Esophagus squamous epithelium (tissue), 5 donors: Measurements from ENCODE around the gene CCSER1. TPM values are rescaled to one million over a fixed set of nuclear protein-coding genes. Genes with fewer than 3 reads are reported as not detected.

Source experiments
- DNase-seq: peaks from one replicate; lab custom pipeline; 2025; lab: John Stamatoyannopoulos, UW
- H3K27ac ChIP-seq, 4 donors: fragments of 200-600 bp; sonication (generic); one replicate each; pipeline ENCODE4 v1.5.1; 2016 to 2019; ENCODE audit warnings: mild to moderate bottlenecking in 1 of 4
- H3K27me3 ChIP-seq, 4 donors: fragments of 200-600 bp; sonication (generic); 1 replicate in 3 of 4; 2 replicates in 1 of 4; pipeline versions ENCODE4 v1.5.1 to v1.6.0; 2017 to 2021; ENCODE audit warnings: antibody characterized with exemption in 1 of 4
- H3K36me3 ChIP-seq, 3 donors: fragments of 200-600 bp; sonication (generic); one replicate each; pipeline ENCODE4 v1.5.1; 2016 to 2019
- H3K4me1 ChIP-seq, 3 donors: fragments of 200-600 bp; sonication (generic); one replicate each; pipeline ENCODE4 v1.5.1; 2017 to 2019
- H3K4me3 ChIP-seq, 4 donors: fragments of 200-600 bp; sonication (generic); 1 replicate in 3 of 4; 2 replicates in 1 of 4; pipeline ENCODE4 v1.5.1; 2016 to 2019; ENCODE audit warnings: mild to moderate bottlenecking in 2 of 4, moderate library complexity in 1 of 4
- H3K9me3 ChIP-seq, 3 donors: fragments of 200-600 bp; sonication (generic); one replicate each; pipeline ENCODE4 v1.5.1; 2016 to 2019
- POLR2A ChIP-seq, 4 donors: fragments of 450-650 bp; IDR thresholded peaks; one replicate each; pipeline ENCODE4 v1.6.1; 2017; ENCODE audit warnings: antibody characterized with exemption in 4 of 4, mild to moderate bottlenecking in 4 of 4, moderate library complexity in 3 of 4
- WGBS, 2 donors: methylation state at CpG; one replicate each; pipeline ENCODE4 v1.1.5; 2018; 5-methylcytosine and 5-hydroxymethylcytosine counted together
- intact Hi-C: fragments of 100-400 bp; cut with DNase I; formaldehyde crosslinking; loops from one replicate; pipeline ENCODE4 v1.15.0; 2022
- total RNA-seq, 4 donors: library from RNA; depleted of rRNA; stranded (reverse); fragments of >200 nt; gene quantifications; one replicate each; pipeline ENCODE4 v1.1.0, GENCODE V29; 2016
- TF ChIP-seq, protein P1 (sequence below), 6 experiments: fragments of 450-650 bp in 4 of 6; fragments of 200-600 bp in 2 of 6; sonication (generic) in 2 of 6; IDR thresholded peaks; one replicate each; pipeline ENCODE4 v1.5.1; 2016 to 2019; ENCODE audit warnings: antibody characterized with exemption in 6 of 6, mild to moderate bottlenecking in 4 of 6, moderate library complexity in 4 of 6
- donor health status: DM: yes; HTN: yes; CAD: no.

Gene CCSER1
- total RNA-seq, 4 donors from 2014 or later = 1.2 to 12.4 (median 2.2) TPM

- no peaks in the 10 kb centered on the region for H3K27me3 ChIP-seq
- H3K9me3 ChIP-seq = no peaks in the 10 kb centered on the region
- intact Hi-C loops = no loop called here
- WGBS, 2 donors = 65 to 68% methylated on average over 2 of the region's 2 CpGs
- TF ChIP-seq, protein P1, sequence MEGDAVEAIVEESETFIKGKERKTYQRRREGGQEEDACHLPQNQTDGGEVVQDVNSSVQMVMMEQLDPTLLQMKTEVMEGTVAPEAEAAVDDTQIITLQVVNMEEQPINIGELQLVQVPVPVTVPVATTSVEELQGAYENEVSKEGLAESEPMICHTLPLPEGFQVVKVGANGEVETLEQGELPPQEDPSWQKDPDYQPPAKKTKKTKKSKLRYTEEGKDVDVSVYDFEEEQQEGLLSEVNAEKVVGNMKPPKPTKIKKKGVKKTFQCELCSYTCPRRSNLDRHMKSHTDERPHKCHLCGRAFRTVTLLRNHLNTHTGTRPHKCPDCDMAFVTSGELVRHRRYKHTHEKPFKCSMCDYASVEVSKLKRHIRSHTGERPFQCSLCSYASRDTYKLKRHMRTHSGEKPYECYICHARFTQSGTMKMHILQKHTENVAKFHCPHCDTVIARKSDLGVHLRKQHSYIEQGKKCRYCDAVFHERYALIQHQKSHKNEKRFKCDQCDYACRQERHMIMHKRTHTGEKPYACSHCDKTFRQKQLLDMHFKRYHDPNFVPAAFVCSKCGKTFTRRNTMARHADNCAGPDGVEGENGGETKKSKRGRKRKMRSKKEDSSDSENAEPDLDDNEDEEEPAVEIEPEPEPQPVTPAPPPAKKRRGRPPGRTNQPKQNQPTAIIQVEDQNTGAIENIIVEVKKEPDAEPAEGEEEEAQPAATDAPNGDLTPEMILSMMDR (IDR thresholded peaks at IDR 0.05) = no peak
- no peak for TF ChIP-seq POLR2A (IDR thresholded peaks at IDR 0.05)
- H3K4me1 ChIP-seq = no peaks in the 10 kb centered on the region
- no peak for DNase-seq
- no peak overlapping the region for H3K4me3 ChIP-seq
- no peaks in the 10 kb centered on the region for H3K36me3 ChIP-seq
- H3K27ac ChIP-seq = no peak overlapping the region
Measured at GRCh38 chr4:90614371-90614770, 487.2 kb downstream of the CCSER1 start.

DNA sequence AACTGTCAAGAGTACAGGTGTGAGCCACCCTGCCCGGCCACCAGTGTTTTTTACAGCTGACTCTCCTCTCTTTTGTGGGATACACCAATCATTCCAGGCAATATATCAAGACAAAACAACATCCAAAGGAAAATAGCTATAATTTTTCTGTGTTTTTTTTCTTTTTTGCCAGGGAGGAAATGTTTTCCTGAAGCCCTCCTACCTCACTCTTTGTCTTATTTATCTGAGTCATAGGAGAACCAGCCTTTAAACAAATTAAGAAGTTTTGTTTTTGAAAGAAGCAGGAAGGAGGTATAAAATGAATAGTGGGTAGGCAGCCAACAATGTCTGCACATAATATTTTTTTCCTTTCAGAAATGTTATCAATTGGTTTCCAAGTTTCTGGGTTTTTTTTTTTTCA, 493.9 kb downstream of the CCSER1 start:
- no peaks in the 10 kb centered on the region for H3K4me1 ChIP-seq
- no peak overlapping the region for H3K4me3 ChIP-seq
- no peaks in the 10 kb centered on the region for H3K36me3 ChIP-seq
- no peak for DNase-seq
- H3K9me3 ChIP-seq = no peaks in the 10 kb centered on the region
- no peaks in the 10 kb centered on the region for H3K27me3 ChIP-seq
- TF ChIP-seq, protein P1 (IDR thresholded peaks at IDR 0.05) = no peak
- no peak for TF ChIP-seq POLR2A (IDR thresholded peaks at IDR 0.05)
- no peak overlapping the region for H3K27ac ChIP-seq
- intact Hi-C loops = no loop called here
- 82 to 88% methylated on average over 1 of the region's 1 CpG for WGBS, 2 donors

GRCh38 chr4:90624781-90625180, 497.6 kb downstream of the CCSER1 start:
- WGBS, 2 donors = 33 to 39% methylated on average over 3 of the region's 3 CpGs

GRCh38 chr4:90641861-90642599, 514.8 kb downstream of the CCSER1 start:
- Histone ChIP-seq H3K9me3 (no peaks in the 10 kb centered on the region), H3K27me3 (no peaks in the 10 kb centered on the region), H3K4me1 (no peaks in the 10 kb centered on the region), H3K4me3 (no peak overlapping the region), H3K27ac (no peak overlapping the region), H3K36me3 (no peaks in the 10 kb centered on the region)
- no peak for TF ChIP-seq POLR2A (IDR thresholded peaks at IDR 0.05)
- TF ChIP-seq, protein P1 (IDR thresholded peaks at IDR 0.05) = no peak
- 80 to 88% methylated on average over 7 of the region's 7 CpGs for WGBS, 2 donors
- no peak for DNase-seq
- intact Hi-C loops = no loop called here

More at GRCh38 chr4:90624781-90625180, 497.6 kb downstream of the CCSER1 start:
- DNase-seq = no peak
- H3K27me3 ChIP-seq = no peaks in the 10 kb centered on the region
- no peak overlapping the region for H3K27ac ChIP-seq
- intact Hi-C loops = no loop called here
- H3K9me3 ChIP-seq = no peaks in the 10 kb centered on the region
- TF ChIP-seq, protein P1 (IDR thresholded peaks at IDR 0.05) = no peak
- TF ChIP-seq POLR2A (IDR thresholded peaks at IDR 0.05) = no peak
- no peaks in the 10 kb centered on the region for H3K36me3 ChIP-seq
- no peaks in the 10 kb centered on the region for H3K4me1 ChIP-seq
- no peak overlapping the region for H3K4me3 ChIP-seq

DNA sequence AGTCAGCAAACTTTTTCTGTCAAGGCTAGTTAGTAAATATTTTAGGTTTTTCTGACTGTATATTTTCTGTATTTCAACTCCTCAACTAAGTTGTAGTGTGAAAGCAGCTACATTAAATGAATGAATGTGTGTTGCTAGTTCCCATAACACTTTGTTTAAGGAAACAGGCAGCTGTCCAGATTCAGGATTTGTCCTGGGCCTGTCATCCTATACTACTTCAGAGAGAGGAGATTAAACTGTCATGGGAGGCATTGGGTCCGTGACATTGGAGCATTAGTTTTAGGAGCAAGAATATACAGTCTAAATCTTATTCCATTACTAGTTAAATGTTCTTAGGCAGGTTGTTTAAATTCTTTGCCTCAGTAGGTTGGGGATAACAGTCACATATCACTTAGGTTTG, 516.0 kb downstream of the CCSER1 start:
- H3K9me3 ChIP-seq = no peaks in the 10 kb centered on the region
- no peaks in the 10 kb centered on the region for H3K27me3 ChIP-seq
- H3K27ac ChIP-seq = no peak overlapping the region
- TF ChIP-seq, protein P1 (IDR thresholded peaks at IDR 0.05) = no peak
- TF ChIP-seq POLR2A (IDR thresholded peaks at IDR 0.05) = no peak
- no peak overlapping the region for H3K4me3 ChIP-seq
- intact Hi-C loops = no loop called here
- no peaks in the 10 kb centered on the region for H3K4me1 ChIP-seq
- H3K36me3 ChIP-seq = no peaks in the 10 kb centered on the region
- 77 to 85% methylated on average over 1 of the region's 1 CpG for WGBS, 2 donors
- no peak for DNase-seq
